H1 (cell line): ENCODE measurements around the gene KIAA1755. TPM values are rescaled to one million over a fixed set of nuclear protein-coding genes. Genes with fewer than 3 reads are reported as not detected.

ENCODE experiments used
- SIX5 ChIP-seq: IDR thresholded peaks from 2 replicates; pipeline ENCODE4 v1.6.1; 2011; ENCODE audit warnings: mild to moderate bottlenecking, low read depth, low read length
- polyA plus RNA-seq, 7 experiments: library from polyadenylated mRNA; depleted of rRNA in 3 of 7; stranded (reverse) in 5 of 7; unstranded in 2 of 7; fragments of >200 nt in 5 of 7; fragments of 200-250 nt in 2 of 7; gene quantifications; 1 replicate in 5 of 7; 2 replicates in 1 of 7; 4 replicates in 1 of 7; pipeline versions ENCODE4 v1.2.1 to v1.2.3, GENCODE V29; 2011 to 2013; ENCODE audit warnings: missing spikeins in 2 of 7, mixed read lengths in 2 of 7
- total RNA-seq: library from RNA; stranded (reverse); fragmentation: NEBNext Ultra II Directional; extraction: Animal tissue kit (Norgen Biotek cat#: 25700); gene quantifications from 2 replicates; pipeline ENCODE4 v1.2.1, GENCODE V29; 2021
- TF ChIP-seq, protein P1 (sequence below), 3 experiments: IDR thresholded peaks; 1 replicate in 2 of 3; 2 replicates in 1 of 3; pipeline versions ENCODE4 v1.5.1 to v1.6.1; 2011; ENCODE audit warnings: low read length in 3 of 3, mild to moderate bottlenecking in 3 of 3, inconsistent platforms in 2 of 3, low read depth in 1 of 3, moderate library complexity in 1 of 3; ENCODE audit not compliant: insufficient read depth in 1 of 3; ENCODE audit errors: control extremely low read depth in 1 of 3

The KIAA1755 gene
- total and polyA plus RNA-seq, 2 of the 8 experiments (the other 6 are each of a cell fraction or from before 2014, with no cell fraction given), result 0.23 TPM; not detected in 1

DNA sequence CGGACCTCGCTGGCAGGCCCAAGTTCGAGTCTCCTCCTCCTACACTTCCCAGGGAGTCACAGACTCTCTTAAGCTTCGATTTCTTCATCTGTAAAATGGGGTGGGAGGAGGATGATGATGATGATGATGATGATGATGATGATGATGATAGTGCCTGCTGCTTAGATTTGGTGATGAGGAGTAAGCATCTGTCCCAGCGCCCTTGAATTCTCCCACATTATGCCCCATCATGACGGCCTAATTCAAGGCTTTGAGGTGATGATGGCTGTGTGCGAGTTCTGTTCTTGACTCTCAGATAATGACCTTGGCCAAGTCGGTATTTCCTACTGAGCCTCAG, 487 bp upstream of the KIAA1755 start (continued):
- TF ChIP-seq, protein P1, sequence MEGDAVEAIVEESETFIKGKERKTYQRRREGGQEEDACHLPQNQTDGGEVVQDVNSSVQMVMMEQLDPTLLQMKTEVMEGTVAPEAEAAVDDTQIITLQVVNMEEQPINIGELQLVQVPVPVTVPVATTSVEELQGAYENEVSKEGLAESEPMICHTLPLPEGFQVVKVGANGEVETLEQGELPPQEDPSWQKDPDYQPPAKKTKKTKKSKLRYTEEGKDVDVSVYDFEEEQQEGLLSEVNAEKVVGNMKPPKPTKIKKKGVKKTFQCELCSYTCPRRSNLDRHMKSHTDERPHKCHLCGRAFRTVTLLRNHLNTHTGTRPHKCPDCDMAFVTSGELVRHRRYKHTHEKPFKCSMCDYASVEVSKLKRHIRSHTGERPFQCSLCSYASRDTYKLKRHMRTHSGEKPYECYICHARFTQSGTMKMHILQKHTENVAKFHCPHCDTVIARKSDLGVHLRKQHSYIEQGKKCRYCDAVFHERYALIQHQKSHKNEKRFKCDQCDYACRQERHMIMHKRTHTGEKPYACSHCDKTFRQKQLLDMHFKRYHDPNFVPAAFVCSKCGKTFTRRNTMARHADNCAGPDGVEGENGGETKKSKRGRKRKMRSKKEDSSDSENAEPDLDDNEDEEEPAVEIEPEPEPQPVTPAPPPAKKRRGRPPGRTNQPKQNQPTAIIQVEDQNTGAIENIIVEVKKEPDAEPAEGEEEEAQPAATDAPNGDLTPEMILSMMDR (IDR thresholded peaks at IDR 0.05; ENCODE audit: control extremely low read depth in 1 of 3, insufficient read depth in 1 of 3, low read depth in 1 of 3, low read length in 3 of 3), result no peak
- TF ChIP-seq SIX5, result no peak
